OCI-M2 (cell line): Measurements from ENCODE around the gene TSFM.
"Not testable (repeated sequence)": the region's sequence is repeated elsewhere in the genome, so short reads cannot be mapped to it uniquely, and the experiment has no call there.

Experiments used
- DNase-seq: peaks from one replicate; lab custom pipeline; 2025; ENCODE audit not compliant: unreplicated experiment; lab: John Stamatoyannopoulos, UW

The TSFM gene

GRCh38 chr12:57813971-57814772 is 31.6 kb downstream of the TSFM start:
- no peak for DNase-seq

GRCh38 chr12:57815177-57816000 is 32.8 kb downstream of the TSFM start:
- DNase-seq, result no peak

DNA sequence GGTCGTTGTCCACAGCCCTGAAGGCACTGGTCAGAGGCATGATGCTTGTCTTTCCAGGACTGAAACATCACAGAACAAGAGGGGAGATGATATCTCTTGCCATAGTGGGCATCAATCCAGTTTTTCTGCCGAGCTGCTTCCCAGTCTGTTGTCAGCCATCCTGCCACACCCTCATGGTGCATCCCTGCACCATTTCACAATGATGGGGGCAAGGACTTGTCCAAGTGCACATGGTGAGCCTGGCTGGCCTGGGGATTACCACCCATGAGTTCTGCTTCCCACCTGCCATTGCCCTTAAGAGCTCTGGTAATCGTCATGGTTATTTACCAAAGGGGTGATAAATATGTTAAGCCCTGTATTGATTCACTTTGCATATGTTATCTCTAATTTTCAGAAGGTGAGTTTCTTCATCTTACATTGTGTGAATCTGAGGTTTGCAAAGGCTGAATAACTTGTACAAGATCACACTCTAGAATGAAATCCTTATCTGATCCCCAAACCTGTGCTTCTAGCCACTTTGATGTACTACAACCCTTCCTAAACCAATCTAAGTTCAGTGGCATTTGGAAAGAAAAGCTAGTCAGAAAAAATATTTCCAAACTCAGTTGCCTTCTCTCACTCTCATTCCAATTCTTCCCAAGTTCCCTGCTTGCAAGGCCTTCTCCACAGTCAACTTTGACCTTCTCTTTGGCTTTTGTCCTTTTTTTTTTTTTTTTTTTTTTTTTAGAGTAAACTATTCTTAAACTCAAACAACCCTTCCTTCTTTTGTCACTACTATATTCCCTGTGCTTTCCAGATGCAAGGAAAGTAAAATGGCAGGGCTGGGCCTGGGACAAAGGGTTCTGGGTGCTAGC is 33.6 kb downstream of the TSFM start:
- no peak for DNase-seq

GRCh38 chr12:57816855-57817151 is 34.2 kb downstream of the TSFM start:
- DNase-seq, result no peak

GRCh38 chr12:57817261-57817989 is 34.8 kb downstream of the TSFM start:
- no peak for DNase-seq

DNA sequence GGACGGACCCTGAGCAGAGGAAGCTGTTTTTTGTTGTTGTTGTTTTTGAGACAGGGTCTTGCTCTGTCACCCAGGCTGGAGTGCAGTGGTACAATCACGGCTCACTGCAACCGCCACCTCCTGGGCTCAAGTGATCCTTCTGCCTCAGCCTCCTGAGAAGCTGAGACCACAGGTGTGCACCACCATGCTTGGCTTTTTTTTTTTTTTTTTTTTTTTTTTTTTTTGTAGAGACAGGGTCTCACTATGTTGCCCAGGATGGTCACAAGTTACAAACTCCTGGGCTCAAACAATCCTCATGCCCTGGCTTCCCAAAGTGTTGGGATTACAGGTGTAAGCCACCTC is 35.4 kb downstream of the TSFM start:
- DNase-seq, result not testable (repeated sequence)

- DNase-seq, result not testable (repeated sequence)
Observed at GRCh38 chr12:57820119-57820518, 37.5 kb downstream of the TSFM start.

- DNase-seq, result not testable (repeated sequence)
Observed at GRCh38 chr12:57821015-57821414, 38.4 kb downstream of the TSFM start.

DNA sequence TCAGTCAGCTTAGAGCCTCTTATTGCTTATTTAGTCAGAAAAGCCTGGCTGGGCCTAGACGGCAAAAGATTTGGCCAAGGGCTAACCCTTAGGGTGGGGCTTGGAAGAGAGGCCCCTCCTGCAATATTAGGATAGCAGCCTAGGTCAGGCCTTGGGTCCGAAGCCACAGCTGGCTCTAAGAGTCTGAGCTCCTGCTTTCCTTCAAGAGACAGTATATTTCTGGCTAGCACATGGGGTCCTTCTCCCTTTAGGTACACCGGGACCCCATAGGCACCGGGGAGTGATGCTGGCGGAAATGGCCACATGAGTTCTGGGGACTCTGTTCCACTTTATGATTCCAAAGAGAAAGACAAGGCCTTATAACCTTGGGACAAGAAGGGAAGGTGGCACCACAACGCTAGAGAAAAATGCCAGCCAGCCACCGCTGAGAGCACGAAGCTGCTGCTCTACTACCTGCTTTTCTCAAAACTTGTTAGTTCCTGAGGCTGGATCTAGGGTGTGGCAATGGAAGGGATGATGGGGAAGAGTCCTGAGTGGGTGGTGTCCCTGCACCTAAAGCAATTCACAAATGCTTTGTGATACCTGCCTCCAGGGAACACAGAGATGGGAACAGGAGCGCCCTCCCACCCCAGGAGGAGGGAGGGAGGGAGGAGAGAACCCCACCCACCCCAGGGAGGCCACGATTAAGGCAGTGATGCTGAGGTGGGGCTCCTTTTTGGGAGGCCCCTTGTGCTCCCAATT is 39.1 kb downstream of the TSFM start:
- no peak for DNase-seq

DNA sequence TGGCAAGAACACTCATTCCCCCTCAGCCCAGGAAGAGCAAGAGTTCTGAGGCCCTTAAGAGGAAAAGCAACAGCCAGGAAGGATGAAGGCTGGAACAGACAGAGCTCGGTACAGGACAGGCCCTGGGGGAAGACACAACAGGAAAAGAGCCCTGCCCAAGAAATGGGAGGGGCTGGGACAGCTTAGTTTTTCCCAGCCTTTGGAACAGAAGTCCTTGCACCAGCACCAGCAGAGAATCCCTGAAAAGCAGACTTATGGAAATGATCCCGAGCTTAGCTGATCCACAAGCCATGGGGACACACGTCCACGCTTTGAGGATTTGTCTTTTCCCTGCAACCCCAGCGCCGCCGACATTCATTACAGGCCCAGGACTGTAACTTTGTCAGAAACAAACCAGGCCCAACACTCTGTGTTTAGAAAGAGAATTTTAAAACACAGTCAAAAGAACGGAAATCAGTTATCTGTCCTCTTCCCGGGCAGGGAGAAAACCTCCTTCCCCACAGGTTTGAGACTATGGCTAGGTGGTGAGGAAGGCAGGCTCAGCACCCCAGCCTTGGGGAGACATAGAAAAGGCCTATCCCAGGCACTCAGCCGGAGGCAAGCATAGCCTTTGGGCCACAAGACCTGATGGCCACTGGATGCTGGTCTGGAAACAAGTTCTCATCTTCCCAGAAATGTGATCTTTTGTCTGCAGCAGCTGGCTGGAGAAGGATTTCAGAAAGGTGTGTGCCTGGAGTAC is 40.0 kb downstream of the TSFM start:
- DNase-seq, result no peak

DNA sequence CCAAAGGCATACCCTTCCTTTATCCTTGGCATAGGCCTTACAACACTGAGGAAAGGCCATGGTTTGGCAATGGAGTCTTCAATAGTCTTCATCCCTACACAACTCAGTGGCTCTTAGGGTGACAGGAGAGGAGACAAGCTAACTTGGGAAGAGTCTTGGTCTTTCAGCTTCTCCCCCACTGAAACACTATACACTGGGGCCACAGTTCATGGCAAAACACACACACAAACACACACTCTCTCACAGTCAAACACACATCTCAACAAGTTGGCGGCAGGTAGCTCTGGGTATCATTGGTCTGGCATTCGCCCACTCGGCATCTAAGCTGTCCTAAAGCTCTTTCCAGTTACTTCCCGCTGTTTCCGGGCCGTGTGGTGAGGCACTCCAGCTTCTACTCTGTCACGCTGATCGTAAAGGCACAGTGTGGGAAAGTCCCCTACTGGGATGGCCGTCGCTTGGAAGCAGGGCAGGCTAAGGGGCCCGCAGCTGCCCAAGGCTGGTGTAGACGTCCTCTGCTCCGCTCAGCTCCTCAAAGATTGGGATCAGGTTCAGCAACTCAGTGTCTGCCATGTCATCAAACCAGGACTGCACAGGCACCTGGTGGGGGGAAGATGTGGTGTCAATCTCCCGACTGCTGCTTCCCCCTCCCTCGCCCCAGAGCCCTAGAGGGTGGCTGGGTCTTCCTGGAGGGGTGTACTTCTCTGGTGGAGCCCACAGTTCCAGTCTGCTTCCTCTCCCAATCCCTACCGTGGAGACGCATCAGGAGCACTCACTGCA is 40.7 kb downstream of the TSFM start:
- DNase-seq, result no peak

DNA sequence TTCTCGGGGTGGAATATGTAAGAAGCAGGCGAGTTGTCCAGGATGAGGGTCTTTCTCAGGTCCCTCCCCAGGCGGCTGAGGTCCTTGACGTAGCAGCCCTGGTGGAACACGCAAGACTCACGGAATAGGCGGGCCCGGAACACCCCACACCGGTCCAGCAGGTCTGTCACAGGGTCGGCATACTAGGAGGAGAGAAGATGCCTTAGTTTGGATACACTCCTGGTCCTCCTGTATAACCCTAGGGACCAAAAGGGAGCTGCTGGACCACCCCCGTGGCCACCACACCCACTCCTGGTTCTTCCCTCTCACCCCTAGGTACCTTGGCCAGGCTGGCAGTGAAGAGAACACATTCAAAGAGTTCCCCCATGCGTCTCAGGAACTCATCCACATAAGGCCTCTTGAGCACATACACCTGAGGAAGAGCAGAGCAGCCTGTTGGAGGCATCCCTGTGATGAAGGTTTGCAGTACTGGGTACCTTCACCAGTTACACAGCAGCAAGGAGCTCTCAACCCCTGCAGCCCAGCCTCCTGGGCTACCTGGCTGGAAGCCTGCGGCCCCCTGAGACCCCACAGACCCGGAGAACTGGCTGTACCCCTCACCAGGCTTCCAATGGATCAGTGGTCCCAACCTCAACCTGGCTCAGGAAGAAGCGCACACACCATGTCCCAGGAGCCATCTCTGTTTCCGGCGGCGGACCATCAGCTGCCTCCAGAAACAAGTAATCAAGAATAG is 41.5 kb downstream of the TSFM start:
- no peak for DNase-seq

DNA sequence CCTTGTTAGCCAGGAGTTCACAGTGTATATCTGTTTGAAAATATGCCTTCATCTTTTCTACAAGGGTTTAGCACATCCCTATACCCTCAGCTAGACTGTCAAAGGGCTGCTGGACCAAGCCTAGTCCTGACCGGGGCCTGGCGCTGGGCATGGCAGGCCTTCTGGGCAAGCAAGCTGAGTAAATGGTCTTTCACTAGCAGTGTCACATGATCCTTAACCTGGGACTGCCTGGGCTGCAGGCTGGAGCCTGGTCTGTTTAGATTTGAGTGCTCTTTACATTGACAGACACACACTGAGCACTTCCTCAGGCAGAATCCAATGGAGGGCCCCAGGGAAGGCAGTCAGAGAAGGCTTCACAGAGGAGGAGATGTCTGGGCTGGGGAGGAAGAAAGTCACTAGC is 42.9 kb downstream of the TSFM start:
- no peak for DNase-seq

DNA sequence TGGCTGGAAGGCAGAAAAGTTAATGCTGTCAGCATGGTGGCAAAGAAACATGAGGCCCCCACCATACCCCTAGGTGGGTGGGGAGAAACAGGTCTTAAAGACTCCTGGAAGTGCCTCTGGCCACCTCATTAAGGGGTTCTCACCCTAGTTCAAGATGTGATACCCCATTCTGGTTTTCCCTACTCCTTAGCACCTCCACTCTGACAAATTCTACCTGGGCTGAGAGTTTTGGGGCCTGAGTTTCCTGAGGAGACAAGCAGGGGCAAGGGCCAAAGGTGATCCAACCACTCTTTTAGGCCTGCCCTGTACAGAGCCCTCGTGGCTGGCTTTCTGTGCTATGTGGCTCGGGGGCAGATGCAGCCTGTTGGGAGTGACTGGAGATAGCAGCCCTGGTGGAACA is 43.8 kb downstream of the TSFM start:
- DNase-seq, result no peak

- no peak for DNase-seq
Observed at GRCh38 chr12:57826966-57827365, 44.4 kb downstream of the TSFM start.

DNA sequence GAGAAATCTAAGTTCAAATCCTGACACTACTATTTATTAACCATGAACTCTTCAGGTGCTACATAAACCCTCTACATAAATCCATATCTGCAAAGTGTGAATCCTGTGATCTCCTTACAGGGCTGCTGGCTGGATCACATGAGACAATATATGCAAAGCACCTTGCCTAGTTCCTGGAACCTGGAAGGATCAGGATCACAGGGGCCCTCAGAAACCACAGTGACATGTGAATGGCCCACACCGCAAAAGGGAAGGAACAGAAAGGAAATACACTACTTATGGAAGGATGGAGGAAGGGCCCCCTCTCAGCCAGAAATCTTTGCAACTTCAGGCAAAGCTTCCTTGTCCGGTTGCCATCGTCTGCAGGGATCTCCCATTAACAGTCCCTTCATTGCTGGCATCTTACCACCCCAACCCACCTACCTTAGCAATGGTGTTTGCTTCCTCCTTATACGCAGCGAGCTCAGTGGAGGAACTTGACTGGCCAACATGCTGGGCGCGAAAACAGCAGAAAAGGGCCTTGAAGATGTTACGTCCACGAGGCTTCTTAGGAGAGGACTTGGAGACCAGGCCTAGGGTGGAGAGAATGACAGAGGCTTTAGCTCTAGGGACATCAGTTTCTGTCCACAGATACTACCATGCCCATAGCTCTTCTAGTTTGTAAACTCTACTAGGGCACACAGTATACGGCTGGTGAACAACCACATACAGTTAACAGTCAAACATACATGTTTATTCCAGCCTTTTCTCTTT is 46.6 kb downstream of the TSFM start:
- no peak for DNase-seq

GRCh38 chr12:57830393-57830792 is 47.8 kb downstream of the TSFM start:
- DNase-seq, result no peak

- DNase-seq, result no peak
Observed at GRCh38 chr12:57832966-57833365, 50.4 kb downstream of the TSFM start.
